ENCODE measurements around the gene TMEM245.

The TMEM245 gene

GRCh38 chr9:109027176-109027575 lies 92.6 kb downstream of the TMEM245 start:
- TF ChIP-seq CTCF (IDR thresholded peaks at IDR 0.05; ENCODE audit: low read depth, low read length, missing control alignments) = no peak
- Histone ChIP-seq H3K27ac (no peak overlapping the region), H3K4me3 (ENCODE audit: low read depth, low read length) (no peak overlapping the region), H3K27me3 (replicated peaks) (no peaks in the 10 kb centered on the region), H3K36me3 (replicated peaks) (no peaks in the 10 kb centered on the region)
- DNase-seq = no peak
- in situ Hi-C loops (cut with HindIII; ENCODE audit: low pct_ligation_motif_present, low sequenced_read_pairs) = no loop called here

GRCh38 chr9:109026306-109026705 lies 93.4 kb downstream of the TMEM245 start:
- Histone ChIP-seq H3K27me3 (replicated peaks) (no peaks in the 10 kb centered on the region), H3K4me3 (ENCODE audit: low read depth, low read length) (no peak overlapping the region), H3K27ac (no peak overlapping the region), H3K36me3 (replicated peaks) (no peaks in the 10 kb centered on the region)
- DNase-seq = no peak
- TF ChIP-seq CTCF (IDR thresholded peaks at IDR 0.05; ENCODE audit: low read depth, low read length, missing control alignments) = no peak
- in situ Hi-C loops (cut with HindIII; ENCODE audit: low pct_ligation_motif_present, low sequenced_read_pairs) = no loop called here

- in situ Hi-C loops (cut with HindIII; ENCODE audit: low pct_ligation_motif_present, low sequenced_read_pairs) = no loop called here
- no peak for DNase-seq
- H3K27ac ChIP-seq = no peak overlapping the region
- no peaks in the 10 kb centered on the region for H3K27me3 ChIP-seq (replicated peaks)
- H3K4me3 ChIP-seq (ENCODE audit: low read depth, low read length) = no peak overlapping the region
- no peak for TF ChIP-seq CTCF (IDR thresholded peaks at IDR 0.05; ENCODE audit: low read depth, low read length, missing control alignments)
- H3K36me3 ChIP-seq (replicated peaks) = no peaks in the 10 kb centered on the region
Observed at GRCh38 chr9:109022873-109023272, 96.9 kb downstream of the TMEM245 start.

GRCh38 chr9:109020581-109021511 lies 98.9 kb downstream of the TMEM245 start:
- in situ Hi-C loops (cut with HindIII; ENCODE audit: low pct_ligation_motif_present, low sequenced_read_pairs) = no loop called here
- no peak overlapping the region for H3K4me3 ChIP-seq (ENCODE audit: low read depth, low read length)
- DNase-seq = no peak
- no peaks in the 10 kb centered on the region for H3K36me3 ChIP-seq (replicated peaks)
- H3K27me3 ChIP-seq (replicated peaks) = no peaks in the 10 kb centered on the region
- TF ChIP-seq CTCF (IDR thresholded peaks at IDR 0.05; ENCODE audit: low read depth, low read length, missing control alignments) = no peak
- no peak overlapping the region for H3K27ac ChIP-seq

- no peak for DNase-seq
- TF ChIP-seq CTCF (IDR thresholded peaks at IDR 0.05; ENCODE audit: low read depth, low read length, missing control alignments) = no peak
- Histone ChIP-seq H3K36me3 (replicated peaks) (no peaks in the 10 kb centered on the region), H3K27ac (no peak overlapping the region), H3K4me3 (ENCODE audit: low read depth, low read length) (no peak overlapping the region), H3K27me3 (replicated peaks) (no peaks in the 10 kb centered on the region)
- in situ Hi-C loops (cut with HindIII; ENCODE audit: low pct_ligation_motif_present, low sequenced_read_pairs) = no loop called here
Observed at GRCh38 chr9:109020113-109020512, 99.6 kb downstream of the TMEM245 start.
